ENCODE data around the gene CDK5R1.
"Not testable (repeated sequence)": the region's sequence is repeated elsewhere in the genome, so short reads cannot be mapped to it uniquely, and the experiment has no call there.

CDK5R1 gene

DNA sequence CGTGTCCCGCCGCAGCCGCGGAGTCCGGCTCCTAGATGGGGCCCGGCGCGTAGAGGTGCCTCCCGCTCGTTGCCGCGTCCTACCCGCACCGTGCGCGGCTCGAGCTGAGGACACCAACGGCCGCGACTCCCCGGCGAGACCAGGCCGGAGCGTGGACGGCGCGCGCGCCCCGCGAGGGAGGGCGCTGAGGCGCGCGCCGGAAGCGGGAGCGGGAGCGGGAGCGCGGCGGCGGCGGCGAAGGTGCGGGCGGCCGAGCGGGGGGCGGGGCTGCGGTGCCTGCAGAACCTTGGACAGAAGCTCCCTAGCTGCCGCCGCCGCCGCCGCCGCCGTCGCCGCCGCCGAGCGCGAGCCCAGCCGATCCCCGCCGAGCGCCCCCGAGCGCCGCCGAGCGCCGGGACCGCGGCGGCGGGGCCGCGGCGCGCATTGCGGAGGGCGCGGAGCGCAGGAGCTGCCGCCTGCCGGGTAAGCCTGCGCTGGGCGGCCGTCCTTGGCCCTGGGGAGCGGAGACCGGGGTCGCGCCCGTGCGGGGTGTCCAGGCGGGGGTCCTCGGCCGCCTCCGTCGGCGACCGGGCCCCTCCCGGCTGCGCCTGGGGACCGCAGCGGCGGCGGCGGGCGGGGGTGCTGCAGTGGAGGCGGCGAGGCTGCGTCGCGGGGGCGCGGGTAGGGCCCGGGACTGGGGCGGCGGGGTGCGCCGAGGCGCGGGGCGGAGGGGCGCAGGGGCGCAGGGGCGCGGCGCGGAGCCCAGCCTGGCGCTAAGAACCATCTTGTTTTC lies at the start of gene CDK5R1:
TSS of gene CDK5R1 (plus strand) at position 293 of the 772 bp plus-strand sequence. CDS start 628 bp downstream, outside the sequence.
- DNase-seq = peak; percentile 68

DNA sequence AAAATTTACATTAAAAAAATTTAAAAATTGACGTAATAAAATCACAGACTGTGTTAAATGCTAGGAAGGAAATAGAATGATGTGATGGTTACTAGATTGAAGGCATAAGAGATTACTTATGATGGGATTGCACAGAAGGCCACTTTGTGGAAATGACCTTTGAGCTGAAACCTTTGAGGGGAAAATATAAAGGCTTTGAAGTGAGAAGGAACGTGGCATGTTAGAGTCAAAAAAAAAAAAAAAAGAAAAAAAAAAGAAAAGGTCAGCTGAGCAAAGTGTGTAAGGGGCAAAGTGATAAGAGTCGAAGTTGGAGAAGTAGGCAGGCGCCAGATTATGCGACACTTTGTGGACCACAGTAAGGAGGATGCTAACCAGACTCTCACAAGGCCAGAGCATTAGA lies 46.1 kb upstream of the CDK5R1 start:
- DNase-seq = no peak

DNA sequence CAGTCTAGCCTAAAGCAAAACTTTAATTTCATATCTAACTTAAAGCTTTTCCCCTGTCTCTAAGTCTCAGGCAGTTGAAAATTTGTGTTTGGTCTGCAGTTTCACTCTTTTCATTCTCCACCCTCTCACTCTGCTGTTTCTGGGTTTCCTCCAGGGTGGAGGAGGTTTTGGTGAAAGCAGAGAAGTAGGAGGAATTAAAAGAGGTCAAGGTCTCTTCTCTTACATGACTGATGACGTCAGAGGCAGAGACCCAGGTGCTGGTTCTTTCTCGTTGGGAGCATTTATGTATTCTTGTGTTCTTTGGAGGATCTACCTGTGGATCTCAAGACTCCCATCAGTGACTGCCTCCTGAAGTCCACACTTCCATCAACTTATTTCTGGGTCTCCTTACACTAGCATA lies 44.9 kb upstream of the CDK5R1 start:
- DNase-seq = no peak

DNA sequence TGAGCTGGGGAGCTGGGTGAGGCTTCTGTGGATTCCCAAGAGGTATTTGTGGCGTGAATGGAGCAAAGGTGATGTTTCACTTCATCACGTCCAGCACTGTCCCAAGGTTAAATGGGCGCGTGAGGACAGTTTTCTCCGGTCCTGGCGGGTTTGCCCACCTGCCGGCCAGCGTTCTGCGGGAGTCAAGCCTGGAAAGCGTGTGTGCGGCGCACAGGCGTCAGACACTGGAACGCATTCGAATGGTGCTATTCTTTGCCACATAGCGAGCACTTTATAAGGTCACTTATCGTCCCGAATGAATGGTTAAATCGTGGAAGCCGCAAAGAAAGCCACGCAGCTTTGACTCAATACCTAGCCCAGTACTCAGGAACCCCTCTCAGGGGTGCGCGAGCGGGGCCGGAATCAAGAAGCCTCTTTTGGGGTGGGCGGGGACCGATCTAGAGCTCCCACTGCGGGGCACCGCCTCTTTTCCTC lies 42.9 kb upstream of the CDK5R1 start:
- DNase-seq = no peak

DNA sequence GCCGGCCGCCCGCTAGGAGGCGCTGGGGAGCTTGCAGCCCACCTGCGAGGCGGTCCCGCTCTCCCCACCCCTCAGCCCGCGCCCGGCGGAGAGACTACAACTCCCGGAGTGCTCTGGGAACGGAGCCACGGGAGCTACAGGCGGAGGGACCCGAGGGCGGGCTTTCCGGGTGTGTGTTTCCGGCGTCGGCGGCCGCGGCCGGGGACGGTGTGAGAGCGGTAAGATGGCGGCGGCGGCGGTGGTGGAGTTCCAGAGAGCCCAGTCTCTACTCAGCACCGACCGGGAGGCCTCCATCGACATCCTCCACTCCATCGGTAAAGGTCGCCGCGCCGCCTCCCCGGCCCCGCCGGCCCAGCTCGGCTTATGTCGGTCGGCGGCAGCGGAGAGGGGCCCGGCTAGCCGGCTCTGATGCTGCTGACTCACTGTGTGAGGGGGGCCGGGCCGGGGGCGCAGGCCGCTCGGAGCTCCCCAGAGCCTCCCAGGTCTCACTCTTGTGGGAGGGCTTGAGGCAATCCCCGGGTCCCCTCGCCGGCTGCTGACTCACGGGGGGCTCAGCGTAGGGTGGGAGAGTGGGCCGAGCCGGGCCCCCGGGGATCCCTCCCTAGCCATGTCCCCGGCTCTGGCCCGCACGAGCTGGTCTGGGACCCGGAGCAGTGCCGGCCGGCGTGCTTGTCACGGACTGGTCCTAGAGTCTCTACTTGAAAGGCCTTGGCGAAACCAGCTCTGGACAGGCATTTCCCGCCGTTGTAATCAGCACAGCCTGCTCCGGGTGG lies 42.3 kb upstream of the CDK5R1 start, which contains the start of gene PSMD11:
TSS of gene PSMD11 (plus strand) at position 210 of the 773 bp plus-strand sequence. CDS start at position 224, 14 bp downstream.
- DNase-seq = peak; percentile 92

DNA sequence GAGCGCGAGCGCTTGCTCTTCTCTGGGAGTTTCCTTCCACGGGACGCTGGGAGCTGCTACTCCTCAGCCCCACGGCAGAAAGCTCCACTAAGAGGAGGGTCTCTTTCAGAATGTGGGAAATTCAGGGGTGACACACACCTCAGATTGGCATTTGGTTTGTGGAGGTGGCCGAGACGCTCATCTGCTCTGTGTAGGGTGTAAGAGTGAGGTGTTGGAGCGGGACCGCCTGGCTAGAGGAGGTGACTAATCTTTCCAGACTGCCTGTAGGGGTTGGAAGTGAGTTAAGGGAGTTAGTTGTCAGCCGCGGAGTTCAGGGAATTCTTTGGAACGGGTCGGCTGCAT lies 41.7 kb upstream of the CDK5R1 start:
- DNase-seq = no peak

DNA sequence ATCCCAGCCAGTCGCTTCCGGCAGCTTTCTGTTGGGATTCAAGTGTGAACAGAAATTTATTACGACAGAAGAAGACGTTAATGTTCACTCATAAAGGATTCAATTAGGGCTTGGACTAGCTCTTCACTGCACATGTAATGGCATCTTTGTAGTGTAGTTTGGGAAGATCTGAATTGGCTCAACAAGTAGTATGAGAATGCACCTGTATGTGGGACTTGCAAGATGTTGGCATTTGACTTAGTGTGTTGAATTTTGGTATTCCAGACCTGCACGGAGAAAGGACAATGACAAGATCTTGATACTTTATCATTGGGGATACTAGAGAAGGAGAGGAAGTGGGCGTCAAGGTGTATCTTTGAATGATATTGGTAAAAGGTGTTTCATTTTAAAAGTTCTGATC lies 41.3 kb upstream of the CDK5R1 start:
- DNase-seq = no peak

DNA sequence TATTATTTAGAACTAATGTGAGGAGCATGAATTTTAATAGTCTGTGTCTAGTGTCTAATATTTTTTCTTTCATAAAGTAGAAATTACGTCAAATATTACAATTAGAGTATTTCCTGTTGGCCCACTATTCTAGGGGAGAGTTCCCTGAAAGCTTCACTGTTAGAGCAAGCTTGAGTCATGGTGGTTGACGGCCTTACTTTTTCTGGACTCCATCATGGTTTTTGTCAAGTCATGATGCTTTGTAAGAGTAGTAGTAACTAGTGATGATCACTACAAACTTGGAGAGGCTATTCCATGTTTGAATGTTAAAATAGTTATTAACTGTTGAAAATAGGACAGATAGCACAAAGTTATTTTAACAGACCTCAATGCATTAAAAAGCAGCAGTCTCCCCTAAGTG lies 40.8 kb upstream of the CDK5R1 start:
- no peak for DNase-seq

DNA sequence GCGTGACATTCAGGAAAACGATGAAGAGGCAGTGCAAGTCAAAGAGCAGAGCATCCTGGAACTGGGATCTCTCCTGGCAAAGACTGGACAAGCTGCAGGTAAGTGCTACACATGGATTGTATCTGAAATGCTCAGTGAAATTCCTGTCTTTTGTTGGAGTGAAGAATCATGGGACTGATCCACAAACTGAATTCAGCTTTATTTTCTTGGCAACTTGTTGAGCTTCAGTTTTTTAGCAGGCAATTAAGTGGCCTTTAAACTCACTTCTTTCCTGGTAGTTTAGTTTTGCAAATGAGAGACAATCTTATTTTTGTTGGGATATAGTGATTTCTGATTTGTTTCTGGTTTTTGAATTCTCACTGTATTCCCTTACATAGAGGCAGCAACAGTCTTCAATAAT lies 39.8 kb upstream of the CDK5R1 start:
- no peak for DNase-seq

DNA sequence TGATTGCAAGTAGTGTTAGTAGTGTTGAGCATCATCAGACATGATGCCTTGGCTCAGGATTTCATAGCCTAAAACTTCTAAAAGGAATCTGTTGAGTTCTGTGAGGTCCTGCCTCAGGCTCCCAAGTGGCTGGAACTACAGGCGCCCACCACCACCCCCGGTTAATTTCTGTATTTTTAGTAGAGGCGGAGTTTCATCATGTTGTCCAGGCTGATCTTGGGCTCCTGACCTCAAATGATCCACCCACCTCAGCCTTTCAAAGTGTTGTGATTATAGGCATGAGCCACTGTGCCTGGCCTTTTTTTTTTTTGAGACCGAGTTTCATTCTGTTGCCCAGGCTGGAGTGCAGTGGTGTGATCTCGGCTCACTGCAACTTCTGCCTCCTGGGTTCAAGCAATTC lies 36.8 kb upstream of the CDK5R1 start:
- DNase-seq = no peak

DNA sequence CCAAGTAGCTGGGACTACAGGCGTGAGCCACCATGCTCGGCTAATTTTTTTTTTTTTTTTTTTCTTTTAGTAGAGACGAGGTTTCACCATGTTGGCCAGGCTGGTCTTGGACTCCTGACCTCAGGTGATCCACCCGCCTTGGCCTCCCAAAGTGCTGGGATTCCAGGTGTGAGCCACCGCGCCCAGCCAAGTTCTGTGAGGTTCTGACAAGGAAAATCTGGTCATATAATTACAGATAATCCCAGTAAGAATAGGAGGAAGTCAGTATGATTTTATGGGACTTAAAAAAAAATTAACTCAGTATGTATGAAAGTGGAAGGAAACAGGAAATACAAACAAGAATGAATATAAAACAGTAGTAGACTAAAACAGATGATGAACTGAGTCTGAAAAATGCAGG lies 36.4 kb upstream of the CDK5R1 start:
- not testable (repeated sequence) for DNase-seq

DNA sequence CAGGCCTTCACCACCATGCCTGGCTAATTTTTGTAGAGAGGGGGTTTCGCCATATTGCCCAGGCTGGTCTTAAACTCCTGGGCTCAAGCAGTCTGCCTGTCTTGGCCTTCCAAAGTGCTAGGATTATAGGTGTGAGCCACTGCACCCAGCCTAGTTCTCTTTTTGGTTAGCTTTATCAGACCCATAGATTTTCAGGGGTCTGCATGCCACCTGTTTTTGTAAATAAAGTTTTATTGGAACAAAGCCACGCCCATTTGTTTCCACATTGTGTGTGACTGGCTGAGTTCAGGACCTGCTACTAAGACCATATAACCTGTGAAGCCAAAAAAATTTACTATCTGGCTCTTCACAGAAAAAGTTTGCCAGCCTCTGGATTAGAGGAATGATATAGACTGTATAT lies 34.9 kb upstream of the CDK5R1 start:
- DNase-seq = no peak

DNA sequence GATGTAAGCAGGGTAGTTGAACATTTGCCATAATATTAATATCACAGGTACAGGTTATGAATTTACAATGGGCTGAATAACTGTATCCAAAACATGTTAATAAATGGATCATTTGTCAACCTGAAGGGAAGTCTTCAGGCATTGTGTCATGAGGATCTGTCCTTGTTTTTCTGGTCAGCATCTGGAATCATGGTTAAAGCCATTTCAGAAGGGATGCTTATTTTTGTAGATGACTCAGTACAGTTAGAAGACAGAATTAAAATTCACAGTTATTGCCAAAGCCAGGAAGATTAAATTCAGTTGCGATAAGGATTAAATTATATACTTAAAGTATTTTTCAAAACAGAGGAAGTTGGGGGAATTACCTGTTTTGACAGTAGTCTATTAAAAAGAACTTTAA lies 34.5 kb upstream of the CDK5R1 start:
- DNase-seq = no peak

DNA sequence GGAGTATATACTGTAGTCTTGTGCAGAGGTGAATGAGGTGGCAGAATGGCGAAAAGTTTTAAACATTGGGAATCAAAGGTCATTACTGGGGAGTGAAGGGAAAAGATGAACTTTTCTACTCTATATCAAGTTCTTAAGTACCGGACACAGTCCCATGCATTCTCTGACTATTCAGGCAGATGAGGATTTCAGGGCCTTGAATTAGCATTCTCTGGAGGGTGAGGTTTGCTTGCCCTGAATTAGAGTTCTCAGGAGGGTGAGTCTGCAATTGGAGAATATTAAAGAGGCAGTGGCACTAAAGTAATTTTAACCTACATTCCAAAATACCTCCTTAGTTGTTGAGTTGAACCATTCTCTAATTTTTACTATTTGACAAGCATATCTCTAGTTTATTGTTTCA lies 33.4 kb upstream of the CDK5R1 start:
- no peak for DNase-seq

DNA sequence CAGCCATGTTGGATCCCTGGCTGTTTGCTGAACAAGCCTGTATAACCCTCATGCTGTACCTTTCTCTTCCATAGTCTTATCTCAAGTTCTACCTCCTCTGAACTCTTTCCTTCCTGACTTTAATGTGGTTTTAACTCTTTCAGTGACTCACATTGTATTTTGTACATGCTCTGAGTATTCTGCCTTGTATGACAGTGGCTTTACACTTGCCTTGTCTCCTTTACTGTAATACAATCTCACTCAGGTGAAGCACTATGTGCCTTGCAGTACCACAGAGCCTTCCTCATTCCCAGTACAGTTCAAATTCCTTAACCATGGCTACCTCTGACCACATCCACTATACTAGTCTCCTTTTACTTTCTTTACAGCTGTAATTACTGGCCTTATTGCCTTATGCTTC lies 28.4 kb upstream of the CDK5R1 start:
- no peak for DNase-seq

DNA sequence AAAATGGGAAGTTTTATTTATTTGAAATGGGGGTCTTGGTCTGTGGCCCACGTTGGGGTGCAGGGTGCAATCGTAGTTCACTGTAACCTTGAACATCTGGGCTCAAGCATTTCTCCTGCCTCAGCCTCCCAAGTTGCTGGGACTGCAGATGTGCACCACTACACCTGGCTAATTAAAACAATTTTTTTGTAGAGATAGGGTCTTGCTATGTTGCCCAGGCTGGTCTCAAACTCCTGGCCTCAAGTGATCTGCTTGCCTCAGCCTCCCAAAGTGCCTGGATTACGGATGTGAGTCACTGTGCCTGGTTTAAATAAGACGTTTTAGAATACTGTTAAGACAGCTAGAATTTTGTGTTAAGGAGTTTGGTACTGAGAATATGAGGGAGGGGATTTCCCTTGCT lies 26.7 kb upstream of the CDK5R1 start:
- DNase-seq = no peak

DNA sequence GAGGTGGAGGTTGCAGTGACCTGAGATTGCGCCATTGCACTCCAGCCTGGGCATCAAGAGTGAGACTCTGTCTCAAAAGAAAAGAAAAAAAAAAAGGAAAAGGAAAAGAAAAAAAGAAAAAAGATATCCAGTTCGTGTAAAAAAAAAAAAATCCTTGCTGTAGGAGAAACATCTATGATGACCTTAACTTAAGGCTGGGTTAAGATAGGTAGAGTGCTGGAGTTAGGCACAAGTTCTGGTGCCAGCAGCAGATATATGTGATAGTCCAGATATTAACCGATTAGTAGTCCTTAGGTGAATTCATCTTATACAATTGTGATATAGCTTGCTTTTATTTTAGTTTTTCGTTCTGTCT lies 25.3 kb upstream of the CDK5R1 start:
- no peak for DNase-seq

DNA sequence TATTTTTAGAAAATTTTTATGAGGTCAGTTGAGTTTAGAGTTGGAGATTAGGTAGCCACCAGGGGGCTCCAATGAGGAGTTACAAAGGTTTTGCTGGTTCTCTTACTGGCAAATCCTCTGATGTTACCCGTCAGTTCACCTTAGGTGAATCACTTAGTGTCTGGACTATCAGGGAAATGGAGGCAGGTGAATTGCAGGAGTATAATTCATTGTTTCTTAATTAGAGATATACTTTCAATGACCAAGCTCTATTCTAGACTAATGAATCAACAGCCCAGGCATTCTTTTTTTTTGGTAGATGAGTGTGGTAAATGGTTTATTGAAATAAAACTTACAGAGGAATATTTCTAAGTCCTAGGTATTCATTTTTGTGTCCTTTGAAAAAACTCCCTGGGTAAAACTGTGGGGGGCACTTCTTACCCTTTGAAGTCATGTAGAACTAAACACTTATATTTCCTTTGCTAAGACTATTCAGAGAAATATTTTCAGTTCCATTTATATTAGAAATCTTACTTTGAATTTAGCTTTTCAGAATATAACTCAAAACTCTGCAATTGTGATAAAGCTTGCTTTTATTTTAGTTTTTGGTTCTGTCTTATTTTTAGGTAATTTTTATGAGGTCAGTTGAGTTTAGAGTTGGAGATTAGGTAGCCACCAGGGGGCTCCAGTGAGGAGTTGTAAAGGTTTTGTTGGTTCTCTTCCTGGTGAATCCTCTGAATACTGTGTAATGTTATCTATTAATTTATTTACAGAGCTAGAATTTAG lies 24.8 kb upstream of the CDK5R1 start:
- DNase-seq = peak; percentile 18

DNA sequence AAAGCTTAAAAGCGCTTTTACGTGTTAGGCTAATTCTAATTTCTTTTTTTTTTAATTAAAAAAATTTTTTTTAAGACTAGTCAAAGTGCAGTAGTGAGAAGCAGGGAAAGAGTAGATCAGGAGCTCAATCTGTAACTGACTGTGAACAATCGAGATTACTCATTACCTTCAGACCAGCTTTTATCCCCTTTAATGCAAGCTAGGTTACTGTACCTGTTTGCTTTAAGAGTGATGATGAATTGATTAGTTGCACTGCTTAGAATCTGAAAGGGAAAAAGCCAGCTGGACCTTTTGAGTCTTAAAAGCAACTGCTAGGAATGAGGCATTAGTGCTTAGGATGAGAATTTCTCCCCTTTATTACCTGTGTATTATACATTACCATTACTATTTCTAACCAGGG lies 23.5 kb upstream of the CDK5R1 start:
- no peak for DNase-seq

DNA sequence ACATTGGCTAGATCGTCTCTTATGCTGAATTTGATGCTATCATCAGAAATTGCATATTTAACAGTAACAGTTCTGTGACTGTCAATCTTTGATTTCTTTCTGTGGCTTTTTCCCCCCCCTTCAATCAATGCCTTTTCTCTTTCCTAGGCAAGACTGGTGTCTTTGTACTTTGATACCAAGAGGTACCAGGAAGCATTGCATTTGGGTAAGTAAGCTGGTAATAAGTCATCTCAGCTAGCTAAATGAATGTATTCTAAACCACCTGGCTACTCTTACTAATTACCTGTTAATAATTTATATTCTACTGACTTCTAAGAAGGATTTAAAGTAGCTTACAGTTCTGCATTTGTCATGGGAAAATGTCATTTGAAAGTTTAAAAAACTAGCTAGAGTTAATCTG lies 22.4 kb upstream of the CDK5R1 start:
- no peak for DNase-seq

DNA sequence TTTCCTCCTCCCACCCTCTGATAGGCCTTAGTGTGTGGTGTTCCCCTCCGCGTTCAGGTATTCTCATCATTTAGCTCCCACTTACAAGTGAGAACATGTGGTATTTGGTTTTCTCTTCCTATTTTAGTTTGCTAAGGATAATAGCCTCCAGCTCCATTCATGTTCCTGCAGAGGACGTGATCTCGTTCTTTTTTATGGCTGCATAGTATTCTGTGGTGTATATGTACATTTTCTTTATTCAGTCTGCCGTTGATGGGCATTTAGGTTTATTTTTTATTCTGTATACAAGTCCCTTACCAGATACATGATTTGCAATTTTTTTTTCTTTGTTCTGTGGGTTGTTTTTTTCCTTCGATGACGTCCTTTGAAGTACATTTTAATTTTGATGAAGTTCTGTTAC lies 18.8 kb upstream of the CDK5R1 start:
- DNase-seq = no peak

DNA sequence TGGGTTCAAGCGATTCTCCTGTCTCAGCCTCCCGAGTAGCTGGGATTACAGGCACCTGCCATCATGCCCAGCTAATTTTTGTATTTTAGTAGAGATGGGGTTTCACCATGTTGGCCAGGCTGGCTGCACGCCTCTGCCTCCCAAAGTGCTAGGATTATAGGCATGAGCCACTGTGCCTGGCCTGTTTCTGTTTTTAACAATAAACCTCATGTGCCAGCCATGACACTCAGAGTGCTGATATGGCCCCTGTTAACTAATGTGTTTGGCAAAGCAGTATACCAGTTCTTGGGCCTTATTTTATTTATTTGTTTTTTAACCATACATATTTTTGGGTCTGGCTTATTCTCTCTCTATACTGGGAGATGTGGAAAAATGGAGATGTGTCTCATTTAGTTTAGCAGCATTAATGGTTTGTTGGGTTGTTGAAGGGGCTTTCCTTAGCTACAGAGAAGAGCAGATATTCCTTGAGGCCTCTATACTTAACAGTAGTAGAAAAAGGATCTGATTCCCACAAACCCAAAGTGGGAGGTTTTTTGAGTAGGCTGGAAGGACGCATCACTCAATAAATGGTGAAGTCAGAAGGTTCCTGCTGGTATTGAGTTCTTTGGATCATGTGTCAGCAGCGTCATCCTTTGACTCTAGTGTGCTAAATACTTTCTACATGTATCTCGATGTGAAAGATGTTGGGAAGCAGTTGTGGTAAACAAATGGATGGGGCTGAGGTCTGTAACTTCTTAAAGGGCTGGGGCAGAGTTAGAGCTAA lies 16.2 kb upstream of the CDK5R1 start:
- no peak for DNase-seq

DNA sequence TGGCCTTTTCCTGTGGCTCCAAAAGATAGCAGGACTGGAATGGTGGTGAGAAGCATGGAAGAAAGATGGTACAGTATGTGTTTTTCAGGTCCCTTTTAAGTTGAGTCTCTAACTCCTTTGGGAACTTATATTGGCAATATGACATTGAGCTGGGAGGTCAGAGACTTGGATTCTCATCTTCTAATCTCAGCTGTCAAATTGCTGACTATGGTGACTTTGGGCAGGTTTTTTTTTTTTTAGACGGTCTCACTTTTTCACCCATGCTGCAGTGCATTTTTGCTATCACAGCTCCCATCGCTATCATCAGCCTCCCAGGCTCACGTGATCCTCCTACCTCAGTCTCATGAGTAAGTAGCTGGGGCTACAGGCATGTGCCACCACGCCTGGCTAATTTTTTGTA lies 15.1 kb upstream of the CDK5R1 start:
- DNase-seq = no peak

Data from NCI-H1105 (cell line).